Adrenal gland (tissue), 12 donors: Measurements from ENCODE around the gene IMPACT. TPM values are rescaled to one million over a fixed set of nuclear protein-coding genes. Genes with fewer than 3 reads are reported as not detected.

Experiments used
- DNase-seq, 7 donors: peaks; one replicate each; pipeline ENCODE4 v3.0.0-alpha.2; 2019 to 2020
- H3K27ac ChIP-seq, 5 donors: fragments of 200-600 bp; sonication (generic) in 4 of 5; 1 replicate in 3 of 5; 2 replicates in 2 of 5; pipeline versions ENCODE4 v1.5.1 to v1.8.0; 2016 to 2020; ENCODE audit warnings: mild to moderate bottlenecking in 1 of 5
- H3K27me3 ChIP-seq: fragments of 200-600 bp; 2 replicates; pipeline ENCODE4 v1.8.0; 2021
- H3K36me3 ChIP-seq, 2 donors: fragments of 200-600 bp; replicated peaks in 1 of 2; 1 replicate in 1 of 2; 2 replicates in 1 of 2; pipeline versions ENCODE4 v1.5.1 to v1.8.0; 2018 to 2022
- H3K4me1 ChIP-seq, 2 donors: fragments of 200-600 bp; replicated peaks in 1 of 2; 1 replicate in 1 of 2; 2 replicates in 1 of 2; pipeline versions ENCODE4 v1.5.1 to v1.8.0; 2018 to 2021
- H3K4me3 ChIP-seq, 4 donors: fragments of 200-600 bp; sonication (generic) in 3 of 4; one replicate each; pipeline ENCODE4 v1.5.1; 2016 to 2018
- H3K9me3 ChIP-seq, 3 donors: fragments of 200-600 bp; sonication (generic) in 1 of 3; replicated peaks in 1 of 3; 1 replicate in 2 of 3; 2 replicates in 1 of 3; pipeline versions ENCODE4 v1.5.1 to v1.8.0; 2016 to 2021
- CTCF ChIP-seq, 6 experiments: fragments of 450-650 bp in 4 of 6; fragments of 200-600 bp in 2 of 6; sonication (generic) in 1 of 6; IDR thresholded peaks; 1 replicate in 5 of 6; 2 replicates in 1 of 6; pipeline versions ENCODE4 v1.5.1 to v1.8.0; 2016 to 2021; ENCODE audit warnings: antibody characterized with exemption in 6 of 6, mild to moderate bottlenecking in 2 of 6, moderate library complexity in 1 of 6
- POLR2A ChIP-seq, 2 donors: fragments of 450-650 bp; IDR thresholded peaks; one replicate each; pipeline ENCODE4 v1.6.1; 2017; ENCODE audit warnings: antibody characterized with exemption in 2 of 2, mild to moderate bottlenecking in 2 of 2, moderate library complexity in 1 of 2
- WGBS, 4 donors: extraction: QIAGEN DNeasy Blood & Tissue Kit in 2 of 4; methylation state at CpG; one replicate each; pipeline versions ENCODE4 v1.1.5 to v1.1.7; 2013 to 2017; 5-methylcytosine and 5-hydroxymethylcytosine counted together
- intact Hi-C, 2 donors: fragments of 100-400 bp; cut with DNase I; formaldehyde crosslinking; loops; one replicate each; pipeline versions ENCODE4 v1.14.1 to v1.15.0; 2022 to 2023
- polyA plus RNA-seq, 3 donors: library from polyadenylated mRNA; stranded (reverse); fragments of 200-250 nt in 2 of 3; fragments of 350-450 nt in 1 of 3; fragmentation: Illumina TruSeq in 1 of 3; extraction: RNeasy Lipid Tissue Mini Kit (QIAGEN cat#74804) in 1 of 3; gene quantifications; one replicate each; pipeline ENCODE4 v1.2.3, GENCODE V29; 2013 to 2014
- small RNA-seq, 2 donors: library from RNA; depleted of rRNA; stranded (forward); fragments of <200 nt; gene quantifications; one replicate each; pipeline ENCODE3, GENCODE V24; 2016
- total RNA-seq, 9 donors: library from RNA; depleted of rRNA in 4 of 9; stranded (reverse); fragments of >200 nt in 4 of 9; fragments of 120-200 nt in 1 of 9; fragmentation: NEBNext Ultra II Directional in 1 of 9; extraction: Animal tissue kit (Norgen Biotek cat#: 25700) in 1 of 9; gene quantifications; one replicate each; pipeline versions ENCODE4 v1.1.0 to v1.2.4, GENCODE V29; 2013 to 2023
- donor health status: healthy with polysubstance abuse.
- donor health status: Bipolar disorder and iron deficiency.
- donor health status: DM: yes; HTN: yes; CAD: no.
- donor health status: DM: no; HTN: no; CAD: no.
- donor health status: DM: no; HTN: no; CAD: no.
- donor health status: DM: yes; HTN: yes; CAD: no.

IMPACT gene
- total and polyA plus RNA-seq, 12 donors = 16.2 to 60.5 (median 44.7) TPM

- intact Hi-C loops = no loop called here
- DNase-seq = no peak
- no peaks in the 10 kb centered on the region for H3K36me3 ChIP-seq
- TF ChIP-seq CTCF (IDR thresholded peaks at IDR 0.05) (no peak), POLR2A (IDR thresholded peaks at IDR 0.05) (no peak)
- H3K27ac ChIP-seq = no peak overlapping the region
- 71 to 82% (median 73%) methylated on average over 7 of the region's 7 CpGs for WGBS, 4 donors
- H3K4me1 ChIP-seq = no peaks in the 10 kb centered on the region
- H3K4me3 ChIP-seq = no peak overlapping the region
- H3K27me3 ChIP-seq = no peaks in the 10 kb centered on the region
- H3K9me3 ChIP-seq = no peaks in the 10 kb centered on the region
Observed at GRCh38 chr18:24502667-24503523, 76.4 kb downstream of the IMPACT start.

Small RNAs within 50 kb of the gene (small RNA-seq; reads per million reads assigned to genes)
- gene RF00019 = 0 reads per million in 2 donors

Other genes starting within 250 kb of the IMPACT start
- 100 to 1,000 TPM in 1 of 9 donors, 10 to 100 TPM in 8; 23.1 to 116 (median 69.2) TPM for gene OSBPL1A, start 28.8 kb upstream of the IMPACT start, total RNA-seq
- 10 to 100 TPM; 18.7 to 40.1 (median 21.6) TPM for gene OSBPL1A, start 28.8 kb upstream of the IMPACT start, polyA plus RNA-seq
- under 1 TPM in 2 of 9 donors, not detected in 7; 0.06 to 0.13 TPM for gene HRH4, start 34.0 kb downstream of the IMPACT start, total RNA-seq
- under 1 TPM in 2 of 3 donors, not detected in 1; 0.03 to 0.05 TPM for gene HRH4, start 34.0 kb downstream of the IMPACT start, polyA plus RNA-seq